GM19468 (cell line): ENCODE data around the gene ITGBL1.

Source experiments
- ATAC-seq: cut with Tn5 transposase; IDR thresholded peaks from one replicate; pipeline ENCODE4 v1.9.1; 2021; ENCODE audit warnings: mild to moderate bottlenecking, moderate library complexity, moderate number of reproducible peaks; ENCODE audit not compliant: unreplicated experiment; ENCODE audit errors: extremely low read depth

Gene ITGBL1

DNA sequence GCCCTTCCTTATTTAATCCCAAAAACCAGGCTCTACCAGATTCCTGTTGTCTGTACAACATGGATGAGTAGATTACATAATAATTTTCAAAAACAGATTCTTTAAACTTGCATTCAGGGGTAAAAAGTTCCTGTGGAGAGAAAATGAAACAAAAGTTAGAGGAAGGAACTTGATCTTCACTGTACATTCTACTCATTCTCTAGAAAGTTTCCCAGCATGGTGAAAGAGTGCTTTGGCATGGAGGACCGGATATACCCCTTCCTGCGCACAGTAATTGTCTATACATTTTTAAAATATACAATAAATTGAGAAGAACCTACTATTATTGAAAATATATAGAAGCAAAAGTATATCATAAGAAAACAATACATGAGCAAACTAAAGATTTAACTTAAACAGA is 274.2 kb downstream of the ITGBL1 start:
- no peak for ATAC-seq

DNA sequence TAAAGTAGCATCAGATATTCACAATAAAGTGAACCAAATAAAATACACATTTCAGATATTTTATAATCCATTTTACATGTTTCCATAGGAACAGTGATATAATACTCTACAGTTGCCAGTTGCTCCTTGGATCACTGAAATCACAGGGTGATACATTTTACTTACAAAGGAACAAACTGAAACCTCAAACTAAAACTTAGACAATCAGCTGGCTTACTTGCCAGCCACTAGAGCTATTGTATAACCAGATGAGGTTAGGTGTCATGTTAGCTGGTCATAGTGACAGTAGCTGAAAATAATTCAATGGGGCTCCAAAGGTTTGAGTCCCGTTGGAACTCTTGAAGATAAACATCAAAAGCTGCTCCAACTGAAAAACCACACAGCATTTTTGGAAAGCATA is 274.6 kb downstream of the ITGBL1 start:
- no peak for ATAC-seq

DNA sequence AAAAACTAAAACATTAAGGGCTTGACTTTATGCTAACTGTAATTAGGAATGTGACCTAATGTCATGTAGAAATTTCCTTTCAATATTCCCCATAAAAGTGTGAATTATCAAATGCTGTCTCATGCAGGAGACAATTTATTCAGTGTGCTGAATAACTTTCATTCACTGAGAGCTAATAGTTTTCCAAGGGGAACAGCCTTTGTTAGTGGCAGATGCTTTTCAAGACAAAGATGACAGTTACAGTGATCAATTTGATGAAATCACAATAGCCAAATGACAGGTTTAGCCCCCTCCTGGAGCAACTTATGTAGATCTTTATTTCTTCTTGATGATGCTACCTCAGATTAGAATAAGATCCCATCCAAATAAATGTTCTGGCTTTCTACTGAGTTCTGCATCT is 275.5 kb downstream of the ITGBL1 start:
- no peak for ATAC-seq

GRCh38 chr13:101728615-101729014 is 276.1 kb downstream of the ITGBL1 start:
- ATAC-seq, result no peak

DNA sequence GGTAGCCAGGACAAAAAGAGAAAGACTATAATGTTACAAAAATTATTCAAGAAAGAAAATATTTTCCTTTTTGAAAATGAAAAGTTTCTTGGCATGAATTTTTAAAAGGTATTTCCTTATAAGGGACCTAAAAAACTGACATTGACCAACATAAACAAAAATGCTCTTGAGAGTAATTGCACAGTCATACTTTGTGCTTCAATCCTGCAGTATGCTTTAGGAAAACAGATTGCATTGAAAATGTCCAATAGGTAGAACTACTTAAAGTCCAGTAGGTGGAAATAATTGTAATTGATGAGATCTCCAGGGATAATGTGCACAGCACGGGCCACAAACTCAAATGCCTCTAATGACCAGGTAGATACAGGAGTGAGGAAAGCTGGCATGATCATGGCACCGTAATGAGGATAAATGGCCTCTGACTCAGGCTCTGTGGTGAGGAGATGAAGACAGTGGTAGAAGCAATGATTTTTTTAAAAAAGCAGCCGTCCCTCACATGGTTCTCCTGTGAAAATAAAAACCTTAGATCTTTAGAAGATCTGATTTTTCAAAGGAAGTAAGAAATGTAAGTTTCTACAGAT is 278.0 kb downstream of the ITGBL1 start:
- ATAC-seq, result no peak

- no peak for ATAC-seq
Measured at GRCh38 chr13:101736566-101736965, 284.1 kb downstream of the ITGBL1 start.

DNA sequence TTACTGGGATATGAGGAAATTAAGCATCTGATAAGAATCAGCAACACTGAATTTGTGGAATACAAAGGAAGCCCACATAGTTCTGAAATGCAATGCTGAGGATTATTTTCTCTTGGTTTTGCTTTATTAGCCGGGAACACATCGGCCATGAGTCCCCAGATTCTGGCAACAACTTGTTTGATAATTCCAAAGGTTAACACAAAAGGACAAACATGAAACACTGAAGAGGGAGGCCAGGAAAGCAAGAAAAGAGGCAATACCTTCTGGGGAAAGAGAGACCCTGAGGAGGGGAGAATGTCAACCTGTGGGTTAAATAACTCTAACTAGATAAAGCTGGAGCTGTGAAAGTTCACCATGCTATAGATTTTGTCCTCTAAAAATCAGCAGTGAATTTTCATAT is 285.9 kb downstream of the ITGBL1 start:
- no peak for ATAC-seq

DNA sequence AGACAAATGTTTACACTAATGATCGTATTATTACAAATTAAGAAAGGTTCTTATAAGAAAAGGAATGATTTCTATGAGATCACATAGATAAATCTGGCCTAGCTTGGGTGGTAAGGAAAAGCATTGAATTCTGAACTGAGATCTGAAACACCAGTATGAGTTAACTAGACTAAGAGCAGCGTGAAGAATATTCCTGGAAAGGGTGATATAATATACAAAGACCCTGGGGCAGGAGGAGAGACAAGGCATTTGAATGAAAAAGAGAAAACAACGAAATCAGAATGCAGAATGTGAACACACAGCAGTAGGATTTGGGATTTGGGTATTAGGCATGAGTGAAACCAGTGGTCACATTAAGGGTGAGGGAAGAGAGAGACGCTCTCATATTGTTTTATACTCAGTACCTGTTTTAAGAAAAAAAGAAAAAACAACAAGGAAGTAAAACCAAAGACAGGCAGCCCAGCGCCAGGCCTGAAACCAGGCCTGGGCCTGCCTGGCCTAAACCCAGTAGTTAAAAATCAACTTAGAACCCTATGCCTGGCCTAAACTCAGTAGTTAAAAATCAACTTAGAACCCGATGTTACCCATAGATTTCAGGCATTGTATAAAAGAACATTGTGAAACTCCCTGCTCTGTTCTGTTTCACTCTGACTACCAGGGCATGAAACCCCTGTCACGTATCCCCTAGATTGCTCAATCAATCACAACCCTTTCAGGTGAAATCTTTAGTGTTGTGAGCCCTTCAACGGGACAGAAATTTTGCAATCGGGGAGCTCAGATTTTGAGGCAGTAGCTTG is 287.1 kb downstream of the ITGBL1 start:
- peak; percentile 80 for ATAC-seq

DNA sequence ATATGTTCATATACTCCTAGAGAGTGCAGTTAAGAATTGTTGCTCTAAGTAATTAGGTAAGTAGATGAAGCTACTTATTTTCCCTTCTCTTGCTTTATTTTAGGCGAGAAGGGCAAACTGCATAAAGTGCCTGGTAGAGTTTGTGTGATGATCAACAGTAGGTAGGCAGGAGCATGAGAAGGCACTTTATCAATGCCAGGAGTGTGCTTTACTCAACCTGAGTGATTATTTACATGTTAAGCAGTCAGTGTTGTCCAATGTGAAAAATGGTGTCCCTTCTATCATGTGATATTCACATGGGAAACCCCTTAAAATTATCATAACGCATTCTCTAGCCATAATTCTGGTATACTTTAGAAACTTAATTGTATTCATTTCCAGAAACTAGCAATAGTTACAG is 294.0 kb downstream of the ITGBL1 start:
- ATAC-seq, result no peak

- ATAC-seq, result no peak
Measured at GRCh38 chr13:101747039-101747438, 294.6 kb downstream of the ITGBL1 start.

DNA sequence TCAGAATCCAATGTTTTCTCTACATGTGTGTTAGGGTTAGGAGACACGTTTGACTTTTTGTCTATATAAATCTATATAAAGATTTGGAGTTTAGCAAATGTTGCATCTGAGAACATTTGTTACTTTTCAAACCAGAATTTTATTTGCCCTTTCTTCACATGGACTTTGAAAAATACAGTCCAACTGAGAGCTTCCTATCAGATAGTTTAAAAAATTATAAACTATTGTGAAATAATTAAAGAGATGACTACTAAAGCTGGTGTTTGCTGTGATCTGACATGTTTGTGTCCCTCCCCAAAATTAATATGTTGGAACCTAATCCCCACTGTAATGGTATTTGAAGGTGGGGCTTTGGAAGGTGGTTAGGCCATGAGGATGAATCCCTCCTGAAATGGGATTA is 297.1 kb downstream of the ITGBL1 start:
- ATAC-seq, result no peak

- peak; percentile 35 for ATAC-seq
Measured at GRCh38 chr13:101751488-101751887, 299.0 kb downstream of the ITGBL1 start.

DNA sequence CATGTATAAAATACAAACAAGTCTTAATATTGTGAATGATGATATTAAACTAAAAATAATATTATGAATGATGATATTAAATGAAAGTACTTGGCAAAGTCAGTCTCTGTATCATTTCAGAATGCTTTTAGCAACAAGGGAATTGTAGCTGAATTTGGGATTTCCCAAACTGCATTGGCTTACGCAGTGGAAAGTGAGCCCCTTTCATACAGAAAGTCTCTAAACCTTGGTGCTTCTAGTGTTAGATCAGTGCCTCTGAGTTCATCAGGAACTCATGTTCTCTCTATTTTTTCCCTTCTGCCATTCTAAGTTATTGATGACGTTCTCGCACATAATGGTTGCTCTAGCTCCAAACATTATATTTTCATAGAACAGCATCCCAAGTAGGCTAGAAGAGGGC is 300.0 kb downstream of the ITGBL1 start:
- no peak for ATAC-seq

DNA sequence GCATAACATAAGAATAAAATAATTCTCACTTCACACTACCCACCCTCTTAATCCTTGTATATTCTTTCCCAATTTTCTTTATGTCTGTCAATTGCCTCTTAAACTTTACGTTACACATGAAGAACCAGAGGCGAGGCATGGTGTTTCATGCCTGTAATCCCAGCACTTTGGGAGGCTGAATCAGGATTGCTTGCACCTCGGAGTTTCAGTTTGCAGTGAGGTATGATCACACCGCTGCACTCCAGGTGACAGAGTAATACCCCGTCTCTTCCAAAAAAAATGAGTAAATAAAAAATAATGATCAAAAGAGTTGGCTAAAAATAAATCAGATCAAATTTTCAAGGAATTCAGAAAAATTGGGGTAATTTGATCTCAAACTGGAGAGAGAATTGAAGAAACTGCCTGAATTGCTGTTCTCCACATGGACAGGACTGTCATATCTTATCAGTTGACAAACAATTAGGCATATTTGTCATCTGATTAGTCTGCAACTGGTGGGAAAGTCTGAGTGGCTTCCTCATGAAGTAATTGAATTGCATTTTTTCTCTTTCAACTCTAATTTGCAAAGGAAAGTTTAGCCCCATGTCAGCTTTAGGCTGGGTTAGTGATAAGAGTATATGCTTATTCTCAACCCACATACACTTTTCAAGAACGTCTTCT is 302.9 kb downstream of the ITGBL1 start:
- no peak for ATAC-seq

DNA sequence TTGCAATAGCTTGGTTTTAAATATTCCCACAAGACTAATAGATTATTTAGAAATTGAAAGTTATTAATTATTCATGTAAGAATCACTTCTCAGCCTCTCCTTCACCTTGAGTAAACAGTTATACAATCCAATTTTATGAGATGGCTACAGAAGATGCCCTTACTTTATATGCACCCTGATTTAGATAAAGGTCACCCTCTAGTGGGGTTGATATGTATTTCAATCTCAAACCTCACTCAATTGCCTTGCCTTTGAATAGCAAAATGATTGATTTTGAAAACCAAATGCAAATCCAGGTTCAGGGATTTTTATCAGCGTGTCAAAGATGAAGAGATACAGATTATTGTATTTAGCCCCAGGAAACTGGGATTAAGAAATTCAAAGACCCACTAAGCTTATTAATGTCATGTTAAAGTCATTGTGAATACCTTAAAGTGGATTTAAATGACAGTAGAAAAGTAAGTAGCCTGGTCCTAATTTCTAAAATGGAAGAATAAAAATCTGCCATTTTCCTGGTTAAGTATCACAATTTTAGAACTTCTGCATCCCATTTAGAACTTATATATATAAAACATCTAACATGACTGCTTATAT is 305.1 kb downstream of the ITGBL1 start:
- peak; percentile 86 for ATAC-seq

DNA sequence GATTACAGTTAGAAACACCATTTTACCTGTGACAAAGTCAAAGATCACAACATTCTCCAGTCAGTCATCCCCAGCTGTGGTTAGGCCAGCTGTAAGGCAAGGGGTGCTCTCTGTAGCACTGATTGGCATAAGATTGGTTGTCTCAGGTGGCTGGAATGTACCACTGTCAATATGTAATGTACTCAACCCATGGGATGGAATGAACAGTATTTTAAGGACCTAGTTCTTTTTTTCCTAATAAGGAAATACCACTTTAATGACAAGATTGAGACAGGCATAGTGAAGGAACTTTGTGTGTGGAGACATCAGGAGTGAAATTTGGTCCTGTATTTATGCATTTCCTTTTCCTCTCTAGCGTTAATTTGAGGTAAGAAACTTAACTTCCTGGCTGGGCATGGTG is 310.7 kb downstream of the ITGBL1 start:
- no peak for ATAC-seq
